Urinary bladder (tissue), 4 donors: ENCODE results near the gene HEPACAM. TPM values are rescaled to one million over a fixed set of nuclear protein-coding genes. Genes with fewer than 3 reads are reported as not detected.

Source experiments
- DNase-seq: peaks from one replicate; pipeline ENCODE4 v3.0.0-alpha.2; 2015; ENCODE audit errors: extremely low spot score
- H3K27ac ChIP-seq: one replicate; pipeline ENCODE4 v1.5.1; 2013; ENCODE audit warnings: low read depth, mild to moderate bottlenecking, moderate library complexity
- H3K36me3 ChIP-seq: one replicate; pipeline ENCODE4 v1.6.1; 2013; ENCODE audit warnings: mild to moderate bottlenecking, moderate library complexity; ENCODE audit not compliant: insufficient read depth
- H3K4me1 ChIP-seq: one replicate; pipeline ENCODE4 v1.6.1; 2013; ENCODE audit warnings: mild to moderate bottlenecking, moderate library complexity; ENCODE audit not compliant: insufficient read depth
- H3K4me3 ChIP-seq: one replicate; pipeline ENCODE4 v1.5.1; 2013; ENCODE audit warnings: low read depth, low read length
- WGBS: extraction: QIAGEN DNeasy Blood & Tissue Kit; methylation state at CpG from one replicate; pipeline ENCODE4 v1.1.7; 2013; 5-methylcytosine and 5-hydroxymethylcytosine counted together
- polyA plus RNA-seq: library from polyadenylated mRNA; stranded (reverse); fragments of 200-250 nt; gene quantifications from one replicate; pipeline ENCODE4 v1.2.3, GENCODE V29; 2013
- total RNA-seq: library from RNA; depleted of rRNA; stranded (reverse); fragments of >200 nt; gene quantifications from one replicate; pipeline ENCODE4 v1.2.3, GENCODE V29; 2014
- donor health status: healthy with polysubstance abuse.
- donor health status: healthy.

The HEPACAM gene
- total and polyA plus RNA-seq, 2 donors = 0.49 TPM; not detected in 1

DNA sequence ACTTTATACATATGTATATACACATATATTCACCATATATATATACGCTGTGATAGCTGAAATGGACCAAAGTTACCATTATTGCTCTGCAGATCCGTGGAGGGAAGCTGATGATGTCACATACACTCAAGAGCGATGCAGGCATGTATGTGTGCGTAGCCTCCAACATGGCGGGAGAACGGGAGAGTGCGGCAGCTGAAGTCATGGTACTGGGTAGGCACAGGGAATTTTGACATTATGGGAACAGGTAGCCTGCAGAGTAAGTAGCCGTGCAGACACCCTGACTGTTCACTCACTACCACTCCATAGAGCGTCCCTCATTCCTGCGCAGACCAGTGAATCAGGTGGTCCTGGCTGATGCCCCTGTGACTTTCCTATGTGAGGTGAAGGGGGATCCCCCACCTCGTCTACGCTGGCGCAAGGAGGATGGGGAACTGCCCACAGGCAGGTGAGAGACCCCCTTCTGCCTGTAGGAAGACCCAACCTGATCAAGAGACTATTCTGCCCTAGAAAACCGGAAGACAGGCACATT is 65.9 kb downstream of the HEPACAM start:
- no peaks in the 10 kb centered on the region for H3K36me3 ChIP-seq
- no peak overlapping the region for H3K4me3 ChIP-seq
- no peak overlapping the region for H3K27ac ChIP-seq
- WGBS = 60% methylated on average over 14 of the region's 14 CpGs
- no peaks in the 10 kb centered on the region for H3K4me1 ChIP-seq
- DNase-seq = no peak

DNA sequence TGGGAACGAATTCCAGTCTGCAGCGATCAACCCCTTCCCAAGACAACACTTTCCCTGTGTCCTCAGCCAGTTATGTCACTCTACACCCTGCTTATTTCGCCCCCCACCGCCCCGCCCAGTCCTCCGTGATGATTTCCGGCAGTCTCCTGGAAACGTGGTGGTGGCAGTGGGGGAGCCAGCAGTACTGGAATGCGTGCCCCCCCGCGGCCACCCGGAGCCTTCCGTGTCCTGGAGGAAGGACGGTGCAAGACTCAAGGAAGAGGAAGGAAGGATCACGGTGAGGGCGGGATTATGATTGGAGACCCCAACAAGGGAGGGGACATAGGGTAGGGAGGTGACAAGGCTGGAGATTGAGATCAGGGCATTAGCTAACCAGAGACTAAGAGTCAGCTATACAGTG is 66.5 kb downstream of the HEPACAM start:
- no peak for DNase-seq
- Histone ChIP-seq H3K36me3 (no peaks in the 10 kb centered on the region), H3K27ac (no peak overlapping the region), H3K4me3 (no peak overlapping the region), H3K4me1 (no peaks in the 10 kb centered on the region)
- WGBS = 4% methylated on average over 16 of the region's 16 CpGs

Other genes starting within 250 kb of the HEPACAM start
- gene NRGN, start 196.1 kb downstream of the HEPACAM start, total RNA-seq = 0.37 TPM
- gene NRGN, start 196.1 kb downstream of the HEPACAM start, polyA plus RNA-seq = 5.1 TPM
- gene VSIG2, start 183.8 kb downstream of the HEPACAM start, total RNA-seq = 27.5 TPM
- gene VSIG2, start 183.8 kb downstream of the HEPACAM start, polyA plus RNA-seq = 36.4 TPM
- 13.3 TPM for gene ESAM, start 173.8 kb downstream of the HEPACAM start, total RNA-seq
- 66.2 TPM for gene ESAM, start 173.8 kb downstream of the HEPACAM start, polyA plus RNA-seq
- 28.8 TPM for gene MSANTD2, start 135.6 kb downstream of the HEPACAM start, total RNA-seq
- 8.7 TPM for gene MSANTD2, start 135.6 kb downstream of the HEPACAM start, polyA plus RNA-seq
- gene ROBO3, start 70.6 kb downstream of the HEPACAM start, total RNA-seq = 18.0 TPM
- gene ROBO3, start 70.6 kb downstream of the HEPACAM start, polyA plus RNA-seq = 18.1 TPM
- gene ROBO4, start 38.2 kb downstream of the HEPACAM start, total RNA-seq = 19.7 TPM
- 13.5 TPM for gene ROBO4, start 38.2 kb downstream of the HEPACAM start, polyA plus RNA-seq
- gene HEPN1, start 16.8 kb downstream of the HEPACAM start, total RNA-seq = not detected
- not detected for gene HEPN1, start 16.8 kb downstream of the HEPACAM start, polyA plus RNA-seq
- 12.1 TPM for gene CCDC15, start 18.2 kb upstream of the HEPACAM start, total RNA-seq
- 0.79 TPM for gene CCDC15, start 18.2 kb upstream of the HEPACAM start, polyA plus RNA-seq
- 9.0 TPM for gene SLC37A2, start 127.3 kb upstream of the HEPACAM start, total RNA-seq
- 7.7 TPM for gene SLC37A2, start 127.3 kb upstream of the HEPACAM start, polyA plus RNA-seq
- gene TMEM218, start 175.6 kb upstream of the HEPACAM start, total RNA-seq = 38.5 TPM
- 35.3 TPM for gene TMEM218, start 175.6 kb upstream of the HEPACAM start, polyA plus RNA-seq
- 6.5 TPM for gene PKNOX2, start 228.7 kb upstream of the HEPACAM start, total RNA-seq
- gene PKNOX2, start 228.7 kb upstream of the HEPACAM start, polyA plus RNA-seq = 4.7 TPM